HG03565 (cell line): Measurements from ENCODE around the gene GNL3.
"Not testable (repeated sequence)": the region's sequence is repeated elsewhere in the genome, so short reads cannot be mapped to it uniquely, and the experiment has no call there.

Experiments
- ATAC-seq: cut with Tn5 transposase; IDR thresholded peaks from one replicate; pipeline ENCODE4 v1.9.1; 2021; ENCODE audit warnings: mild to moderate bottlenecking, moderate library complexity; ENCODE audit not compliant: unreplicated experiment

The GNL3 gene

GRCh38 chr3:52685709-52686691 is at the start of gene GNL3, which contains the start of gene PBRM1:
TSS of gene GNL3 (plus strand) at chr3:52686032. CDS start at chr3:52686093, 61 bp downstream.
TSS of gene PBRM1 (minus strand) at chr3:52685913.
- ATAC-seq: peak; percentile 74

GRCh38 chr3:52636673-52637072 is 49.2 kb upstream of the GNL3 start:
- ATAC-seq: no peak

GRCh38 chr3:52645549-52645948 is 40.3 kb upstream of the GNL3 start:
- ATAC-seq: no peak

- ATAC-seq: no peak
Observed at GRCh38 chr3:52649461-52650210, 36.2 kb upstream of the GNL3 start.

GRCh38 chr3:52650439-52650838 is 35.4 kb upstream of the GNL3 start:
- no peak for ATAC-seq

GRCh38 chr3:52651592-52651991 is 34.2 kb upstream of the GNL3 start:
- ATAC-seq: no peak

GRCh38 chr3:52655895-52656294 is 29.9 kb upstream of the GNL3 start:
- no peak for ATAC-seq

- ATAC-seq: no peak
Observed at GRCh38 chr3:52660046-52660445, 25.8 kb upstream of the GNL3 start.

- no peak for ATAC-seq
Observed at GRCh38 chr3:52663098-52663497, 22.7 kb upstream of the GNL3 start.

GRCh38 chr3:52670621-52671521 is 15.0 kb upstream of the GNL3 start:
- peak; percentile 62 for ATAC-seq

- no peak for ATAC-seq
Observed at GRCh38 chr3:52671676-52672075, 14.2 kb upstream of the GNL3 start.

GRCh38 chr3:52676201-52676600 is 9.6 kb upstream of the GNL3 start:
- ATAC-seq: not testable (repeated sequence)

GRCh38 chr3:52678265-52679198 is 7.3 kb upstream of the GNL3 start:
- no peak for ATAC-seq

- no peak for ATAC-seq
Observed at GRCh38 chr3:52679199-52679538, 6.7 kb upstream of the GNL3 start.

GRCh38 chr3:52679811-52680210 is 6.0 kb upstream of the GNL3 start:
- ATAC-seq: no peak

GRCh38 chr3:52681596-52681995 is 4.2 kb upstream of the GNL3 start:
- ATAC-seq: no peak

GRCh38 chr3:52682016-52682415 is 3.8 kb upstream of the GNL3 start:
- no peak for ATAC-seq

GRCh38 chr3:52683611-52684010 is 2.2 kb upstream of the GNL3 start:
- no peak for ATAC-seq

- no peak for ATAC-seq
Observed at GRCh38 chr3:52684184-52684583, 1.6 kb upstream of the GNL3 start.

GRCh38 chr3:52685285-52685708 is 535 bp upstream of the GNL3 start:
- ATAC-seq: peak; percentile 54
